ENCODE results near the gene GPSM1. TPM values are rescaled to one million over a fixed set of nuclear protein-coding genes. Genes with fewer than 3 reads are reported as not detected.

The GPSM1 gene
- total RNA-seq, 1 experiment from 2014 or later = 14.2 TPM

DNA sequence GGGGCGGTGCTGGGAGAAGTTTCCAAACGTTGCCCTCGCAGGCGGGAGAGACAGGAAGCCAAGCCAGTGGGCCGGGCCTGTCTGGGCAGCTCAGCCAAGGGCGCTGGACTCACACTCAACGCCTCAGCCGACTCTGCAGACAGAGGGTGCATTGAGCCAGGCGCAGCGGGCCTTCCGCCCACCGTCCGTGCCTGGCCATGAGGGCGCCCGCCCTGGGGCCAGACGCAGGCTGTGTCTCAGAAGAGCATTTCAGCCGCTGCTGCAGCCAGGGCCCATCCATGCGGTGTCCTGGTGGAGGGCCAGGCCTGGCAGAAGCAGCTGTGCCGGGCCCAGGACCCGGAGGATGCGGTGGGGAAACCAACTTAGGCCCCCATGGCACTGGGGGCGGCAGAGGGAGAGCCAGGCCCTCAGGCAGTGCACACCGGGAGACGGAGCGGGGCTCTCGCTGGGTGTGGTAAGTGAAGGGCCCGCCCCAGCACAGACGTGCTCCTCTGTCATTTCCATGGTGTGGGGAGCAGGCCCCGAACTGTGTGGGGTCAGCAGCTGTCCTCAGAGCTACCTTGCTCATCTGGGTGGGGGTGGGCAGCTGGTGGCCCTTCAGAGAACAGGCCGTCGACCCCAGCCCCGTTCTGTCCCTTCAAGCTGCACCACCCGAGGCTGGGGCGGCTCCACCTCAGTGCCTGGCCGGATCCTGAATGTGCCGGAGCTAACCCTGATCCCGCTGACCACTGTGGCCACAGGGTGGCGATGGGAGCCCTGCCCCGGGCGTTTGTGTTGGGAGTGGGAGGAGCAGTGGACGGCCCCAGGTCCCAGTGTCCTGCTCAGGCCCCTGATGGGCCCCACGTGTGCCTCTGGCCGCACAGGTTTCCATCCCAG, 18.2 kb downstream of the GPSM1 start:
- Mint-ChIP-seq H3K4me3 (no peak overlapping the region), H3K36me3 (no peaks in the 10 kb centered on the region), H3K27me3 (ENCODE audit: low read depth) (no peaks in the 10 kb centered on the region), H3K4me1 (no peaks in the 10 kb centered on the region), H3K27ac (no peak overlapping the region; the same call in 1 of the 2 replicates), H3K9me3 (no peaks in the 10 kb centered on the region)
- peak; percentile 55; the same call in 1 of the 2 replicates for TF ChIP-seq GABPB1 (CRISPR knock-in tag; IDR thresholded peaks at IDR 0.05)
- TF ChIP-seq ETV6 (CRISPR knock-in tag; IDR thresholded peaks at IDR 0.05) = 0 out of 2 replicates have a peak, but pooled peaks have one; percentile 21
- TF ChIP-seq GTF2I (CRISPR knock-in tag; conservative IDR thresholded peaks at IDR 0.05) = no peak
- no peak for TF ChIP-seq IRF2 (CRISPR knock-in tag; IDR thresholded peaks at IDR 0.05; ENCODE audit: borderline replicate concordance, low read depth)
- 0 out of 2 replicates have a peak, but pooled peaks have one; percentile 38 for TF ChIP-seq FOXP1 (CRISPR knock-in tag; IDR thresholded peaks at IDR 0.05; ENCODE audit: borderline replicate concordance)
- TF ChIP-seq, protein P1, sequence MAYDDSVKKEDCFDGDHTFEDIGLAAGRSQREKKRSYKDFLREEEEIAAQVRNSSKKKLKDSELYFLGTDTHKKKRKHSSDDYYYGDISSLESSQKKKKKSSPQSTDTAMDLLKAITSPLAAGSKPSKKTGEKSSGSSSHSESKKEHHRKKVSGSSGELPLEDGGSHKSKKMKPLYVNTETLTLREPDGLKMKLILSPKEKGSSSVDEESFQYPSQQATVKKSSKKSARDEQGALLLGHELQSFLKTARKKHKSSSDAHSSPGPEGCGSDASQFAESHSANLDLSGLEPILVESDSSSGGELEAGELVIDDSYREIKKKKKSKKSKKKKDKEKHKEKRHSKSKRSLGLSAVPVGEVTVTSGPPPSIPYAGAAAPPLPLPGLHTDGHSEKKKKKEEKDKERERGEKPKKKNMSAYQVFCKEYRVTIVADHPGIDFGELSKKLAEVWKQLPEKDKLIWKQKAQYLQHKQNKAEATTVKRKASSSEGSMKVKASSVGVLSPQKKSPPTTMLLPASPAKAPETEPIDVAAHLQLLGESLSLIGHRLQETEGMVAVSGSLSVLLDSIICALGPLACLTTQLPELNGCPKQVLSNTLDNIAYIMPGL (CRISPR knock-in tag; IDR thresholded peaks at IDR 0.05) = peak; percentile 12
- ChIA-PET POLR2A (interaction anchor here (0.8 kb wide), 1 partner anchor 18 kb away, joined by 3 read pairs; the partner anchor contains the start of gene DNLZ), CTCF (interaction anchor here (0.5 to 2.5 kb wide), 18 partner anchors 9 to 383 kb away, joined by 3 to 41 read pairs (median 3); partner anchors contain the start of genes CARD9, DNLZ and SNAPC4)
- DNase-seq (ENCODE audit: low spot score) = peak; percentile 79
- peak; percentile 54 for ATAC-seq

DNA sequence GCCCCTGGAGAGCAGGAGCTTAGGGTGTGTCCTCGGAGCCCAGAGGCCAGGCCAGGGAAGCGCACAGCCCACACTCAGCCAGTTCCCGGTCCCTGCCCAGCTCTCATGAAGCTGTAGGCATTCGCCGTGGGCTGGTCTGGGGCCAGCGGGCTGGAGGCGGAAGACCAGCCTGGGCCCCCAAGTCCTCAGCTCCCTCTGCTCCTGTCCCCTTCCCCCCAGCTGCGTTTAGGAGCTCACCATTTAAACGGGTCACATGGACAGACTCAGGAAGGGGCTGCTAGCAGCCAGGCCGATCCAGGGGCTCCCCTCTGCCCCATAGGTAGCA, 18.8 kb downstream of the GPSM1 start:
- TF ChIP-seq ZBTB21 (CRISPR knock-in tag; IDR thresholded peaks at IDR 0.05; ENCODE audit: borderline replicate concordance) (no peak), CREM (CRISPR knock-in tag; IDR thresholded peaks at IDR 0.05) (no peak), IRF2 (CRISPR knock-in tag; IDR thresholded peaks at IDR 0.05; ENCODE audit: borderline replicate concordance, low read depth) (no peak), ZNF671 (CRISPR knock-in tag; IDR thresholded peaks at IDR 0.05) (no peak), NFYB (CRISPR knock-in tag; conservative IDR thresholded peaks at IDR 0.05; ENCODE audit: low read depth) (no peak)
- TF ChIP-seq, protein P2, sequence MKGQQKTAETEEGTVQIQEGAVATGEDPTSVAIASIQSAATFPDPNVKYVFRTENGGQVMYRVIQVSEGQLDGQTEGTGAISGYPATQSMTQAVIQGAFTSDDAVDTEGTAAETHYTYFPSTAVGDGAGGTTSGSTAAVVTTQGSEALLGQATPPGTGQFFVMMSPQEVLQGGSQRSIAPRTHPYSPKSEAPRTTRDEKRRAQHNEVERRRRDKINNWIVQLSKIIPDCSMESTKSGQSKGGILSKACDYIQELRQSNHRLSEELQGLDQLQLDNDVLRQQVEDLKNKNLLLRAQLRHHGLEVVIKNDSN (CRISPR knock-in tag; IDR thresholded peaks at IDR 0.05) = no peak
- no peaks in the 10 kb centered on the region for H3K27me3 Mint-ChIP-seq (ENCODE audit: low read depth)
- H3K36me3 Mint-ChIP-seq = no peaks in the 10 kb centered on the region
- POLR2A ChIA-PET = interaction anchor here (0.8 kb wide), 1 partner anchor 17 kb away, joined by 3 read pairs; the partner anchor contains the start of gene DNLZ
- H3K27ac Mint-ChIP-seq = no peak overlapping the region
- ATAC-seq (peak; percentile 1; the same call in 1 of the 2 replicates), DNase-seq (ENCODE audit: low spot score) (no peak)
- CTCF ChIA-PET = interaction anchor here (0.8 to 2.5 kb wide), 17 partner anchors 8 to 382 kb away, joined by 3 to 41 read pairs (median 3); partner anchors contain the start of genes CARD9, DNLZ and SNAPC4
- H3K4me3 Mint-ChIP-seq = no peak overlapping the region
- no peaks in the 10 kb centered on the region for H3K9me3 Mint-ChIP-seq
- no peaks in the 10 kb centered on the region for H3K4me1 Mint-ChIP-seq

DNA sequence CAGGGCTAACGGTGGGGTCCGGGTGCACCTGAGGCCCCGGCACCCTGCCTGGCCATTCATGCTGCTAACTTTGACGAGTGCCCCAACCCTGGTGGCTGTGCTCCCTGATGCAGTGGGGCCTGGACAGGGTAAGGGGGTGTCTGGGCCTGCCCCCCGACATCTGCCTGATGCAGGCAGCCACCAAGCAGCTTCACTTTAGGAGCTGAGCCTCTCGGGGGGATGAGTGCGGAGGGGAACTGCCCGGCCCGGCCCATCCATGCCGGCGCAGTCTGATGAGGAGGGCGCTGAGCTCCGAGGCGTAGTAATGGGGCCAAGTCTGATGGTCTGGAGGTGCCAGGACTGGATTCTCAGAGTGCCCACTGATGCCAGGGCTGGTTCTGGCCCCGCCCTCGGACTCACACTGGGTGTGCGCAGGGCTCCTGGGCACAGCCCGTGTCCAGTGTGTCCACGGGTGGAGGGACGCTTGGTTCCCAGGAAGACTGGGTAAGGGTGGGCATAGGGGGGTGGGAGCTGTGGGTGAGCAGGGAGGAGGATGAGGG, 19.7 kb downstream of the GPSM1 start:
- ATAC-seq = no peak
- Mint-ChIP-seq H3K9me3 (no peaks in the 10 kb centered on the region), H3K27ac (no peak overlapping the region), H3K4me3 (no peak overlapping the region), H3K4me1 (no peaks in the 10 kb centered on the region), H3K27me3 (ENCODE audit: low read depth) (no peaks in the 10 kb centered on the region), H3K36me3 (no peaks in the 10 kb centered on the region)
- TF ChIP-seq, protein P3, sequence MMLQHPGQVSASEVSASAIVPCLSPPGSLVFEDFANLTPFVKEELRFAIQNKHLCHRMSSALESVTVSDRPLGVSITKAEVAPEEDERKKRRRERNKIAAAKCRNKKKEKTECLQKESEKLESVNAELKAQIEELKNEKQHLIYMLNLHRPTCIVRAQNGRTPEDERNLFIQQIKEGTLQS (CRISPR knock-in tag; conservative IDR thresholded peaks at IDR 0.05) = no peak
- TF ChIP-seq ELF4 (CRISPR knock-in tag; IDR thresholded peaks at IDR 0.05; ENCODE audit: low read depth) (no peak), GABPB1 (CRISPR knock-in tag; IDR thresholded peaks at IDR 0.05) (no peak), SMAD4 (CRISPR knock-in tag; IDR thresholded peaks at IDR 0.05) (no peak), ZNF396 (CRISPR knock-in tag; IDR thresholded peaks at IDR 0.05; ENCODE audit: borderline replicate concordance) (no peak), GRHL2 (CRISPR knock-in tag; IDR thresholded peaks at IDR 0.05; ENCODE audit: insufficient replicate concordance, severe bottlenecking) (no peak), MXD4 (CRISPR knock-in tag; IDR thresholded peaks at IDR 0.05; ENCODE audit: borderline replicate concordance) (no peak), JUN (CRISPR knock-in tag; IDR thresholded peaks at IDR 0.05) (no peak), NFE2L1 (CRISPR knock-in tag; IDR thresholded peaks at IDR 0.05) (no peak), ZNF423 (CRISPR knock-in tag; IDR thresholded peaks at IDR 0.05) (no peak), TCF7 (CRISPR knock-in tag; IDR thresholded peaks at IDR 0.05; ENCODE audit: low read depth) (no peak), KAT7 (CRISPR knock-in tag; IDR thresholded peaks at IDR 0.05; ENCODE audit: borderline replicate concordance) (no peak), MYBL2 (CRISPR knock-in tag; IDR thresholded peaks at IDR 0.05) (no peak), GTF2I (CRISPR knock-in tag; conservative IDR thresholded peaks at IDR 0.05) (no peak)
- TF ChIP-seq, protein P4, sequence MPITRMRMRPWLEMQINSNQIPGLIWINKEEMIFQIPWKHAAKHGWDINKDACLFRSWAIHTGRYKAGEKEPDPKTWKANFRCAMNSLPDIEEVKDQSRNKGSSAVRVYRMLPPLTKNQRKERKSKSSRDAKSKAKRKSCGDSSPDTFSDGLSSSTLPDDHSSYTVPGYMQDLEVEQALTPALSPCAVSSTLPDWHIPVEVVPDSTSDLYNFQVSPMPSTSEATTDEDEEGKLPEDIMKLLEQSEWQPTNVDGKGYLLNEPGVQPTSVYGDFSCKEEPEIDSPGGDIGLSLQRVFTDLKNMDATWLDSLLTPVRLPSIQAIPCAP (CRISPR knock-in tag; IDR thresholded peaks at IDR 0.05) = no peak
- TF ChIP-seq, protein P5, sequence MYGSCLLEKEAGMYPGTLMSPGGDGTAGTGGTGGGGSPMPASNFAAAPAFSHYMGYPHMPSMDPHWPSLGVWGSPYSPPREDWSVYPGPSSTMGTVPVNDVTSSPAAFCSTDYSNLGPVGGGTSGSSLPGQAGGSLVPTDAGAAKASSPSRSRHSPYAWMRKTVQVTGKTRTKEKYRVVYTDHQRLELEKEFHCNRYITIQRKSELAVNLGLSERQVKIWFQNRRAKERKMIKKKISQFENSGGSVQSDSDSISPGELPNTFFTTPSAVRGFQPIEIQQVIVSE (CRISPR knock-in tag; IDR thresholded peaks at IDR 0.05; ENCODE audit: borderline replicate concordance) = no peak
- ChIA-PET CTCF (interaction anchor here (2.5 kb wide), 1 partner anchor 17 kb away, joined by 41 read pairs; the partner anchor contains the start of gene DNLZ), POLR2A (no interaction called here)
- no peak for DNase-seq (ENCODE audit: low spot score)

All from WTC11 (cell line).